Loucy (cell line): ENCODE results near the gene HMX1.

ENCODE experiments used
- H2AFZ ChIP-seq: fragments of 200-600 bp; sonication (generic); 2 replicates; pipeline ENCODE4 v1.6.0; 2016; ENCODE audit warnings: antibody characterized with exemption, mild to moderate bottlenecking, low read length, moderate library complexity
- H3F3A ChIP-seq: fragments of 200-600 bp; 2 replicates; pipeline ENCODE4 v1.6.0; 2016; ENCODE audit warnings: antibody characterized with exemption, low read depth, mild to moderate bottlenecking
- H3K27me3 ChIP-seq: fragments of 200-600 bp; sonication (generic); 2 replicates; pipeline ENCODE4 v1.6.1; 2014; ENCODE audit warnings: low read length, mild to moderate bottlenecking; ENCODE audit not compliant: insufficient read depth, poor library complexity, severe bottlenecking
- H3K36me3 ChIP-seq: fragments of 200-600 bp; sonication (generic); 2 replicates; pipeline ENCODE4 v1.6.1; 2016; ENCODE audit warnings: low read length; ENCODE audit not compliant: insufficient read depth
- H3K4me1 ChIP-seq: fragments of 200-600 bp; sonication (generic); 2 replicates; pipeline ENCODE4 v1.5.1; 2014; ENCODE audit warnings: low read length, mild to moderate bottlenecking; ENCODE audit not compliant: insufficient read depth, poor library complexity, severe bottlenecking
- H3K4me2 ChIP-seq: fragments of 200-600 bp; sonication (generic); 2 replicates; pipeline ENCODE4 v1.6.0; 2014; ENCODE audit warnings: antibody characterized with exemption, low read length, low read depth, mild to moderate bottlenecking; ENCODE audit not compliant: poor library complexity, severe bottlenecking
- H3K4me3 ChIP-seq: fragments of 200-600 bp; sonication (generic); 2 replicates; pipeline ENCODE4 v1.5.1; 2014; ENCODE audit warnings: low read length, mild to moderate bottlenecking, mixed read lengths; ENCODE audit not compliant: poor library complexity, severe bottlenecking
- H3K79me2 ChIP-seq: fragments of 200-600 bp; sonication (generic); 2 replicates; pipeline ENCODE4 v1.6.1; 2014; ENCODE audit warnings: low read length; ENCODE audit not compliant: insufficient read depth
- H3K9ac ChIP-seq: fragments of 200-600 bp; sonication (generic); 2 replicates; pipeline ENCODE4 v1.6.0; 2014; ENCODE audit warnings: mild to moderate bottlenecking, low read depth, low read length, moderate library complexity; ENCODE audit not compliant: poor library complexity, severe bottlenecking
- H3K9me2 ChIP-seq: fragments of 200-600 bp; sonication (generic); replicated peaks from 2 replicates; pipeline ENCODE4 v1.6.1; 2016; ENCODE audit warnings: low read depth, low read length, mixed read lengths
- H3K9me3 ChIP-seq: fragments of 200-600 bp; sonication (generic); 2 replicates; pipeline ENCODE4 v1.6.1; 2014; ENCODE audit warnings: mild to moderate bottlenecking, antibody characterized with exemption, low read length, low read depth; ENCODE audit not compliant: insufficient read depth
- H4K20me1 ChIP-seq: fragments of 200-600 bp; sonication (generic); 2 replicates; pipeline ENCODE4 v1.6.0; 2014; ENCODE audit warnings: antibody characterized with exemption, low read length, mild to moderate bottlenecking; ENCODE audit not compliant: insufficient read depth, poor library complexity, severe bottlenecking
- EZH2phosphoT487 ChIP-seq: fragments of 200-600 bp; IDR thresholded peaks from 2 replicates; pipeline ENCODE4 v1.6.1; 2018; ENCODE audit warnings: antibody characterized with exemption, mild to moderate bottlenecking, moderate library complexity, borderline replicate concordance
- TF ChIP-seq, protein P1 (sequence below): fragments of 200-600 bp; sonication (generic); conservative IDR thresholded peaks from 2 replicates; pipeline ENCODE4 v1.5.1; 2014; ENCODE audit warnings: mild to moderate bottlenecking, antibody characterized with exemption, low read length

The HMX1 gene

DNA sequence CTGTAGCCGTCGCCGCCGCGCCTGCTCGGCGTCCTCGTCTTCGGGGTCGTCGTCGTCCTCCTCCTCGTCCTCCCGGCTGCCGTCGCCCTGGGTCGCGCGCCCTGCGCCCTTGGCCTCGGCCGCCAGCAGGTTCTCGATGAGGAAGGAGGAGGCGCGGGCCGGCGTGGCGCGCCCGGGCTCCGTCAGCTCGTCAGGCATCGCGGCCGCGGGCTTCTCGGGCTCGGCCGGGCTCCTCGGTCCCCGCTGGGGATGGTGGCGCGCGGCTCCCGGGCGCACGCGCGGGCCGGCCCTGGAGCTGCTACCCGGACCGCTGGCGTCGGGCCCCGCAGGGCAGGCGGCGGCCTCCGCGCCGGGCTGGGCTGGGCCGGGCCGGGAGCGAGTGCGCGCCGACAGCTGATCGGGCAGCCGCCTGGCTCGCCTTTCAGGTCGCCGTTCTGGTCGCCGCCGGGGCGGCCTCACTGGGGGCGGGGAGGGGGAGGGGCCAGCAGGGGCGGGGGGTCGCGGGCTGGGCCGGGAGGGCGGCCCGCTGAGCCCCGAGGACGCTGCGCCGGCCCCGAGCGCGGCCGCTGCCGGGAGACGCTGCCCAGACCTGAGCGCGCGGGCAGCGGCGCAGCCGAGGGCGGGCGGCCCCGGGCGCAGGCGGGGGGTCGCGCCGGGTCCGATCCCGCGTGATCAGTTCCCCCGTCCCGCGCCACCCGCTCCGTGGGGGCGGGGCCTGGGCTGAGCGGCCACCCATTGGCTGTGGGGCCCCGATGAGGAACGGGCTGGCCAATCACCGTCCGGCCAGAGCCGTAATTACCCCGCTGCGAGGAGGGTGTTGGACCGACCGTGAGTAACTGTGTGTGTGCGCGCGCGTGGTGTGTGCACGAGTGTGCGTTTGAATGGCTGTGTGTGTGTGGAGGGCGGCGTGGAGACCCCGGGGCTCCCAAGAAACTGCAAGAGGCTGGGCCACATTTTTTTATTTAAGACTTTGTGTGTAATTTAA, at the start of gene HMX1:
Gene HMX1 (minus strand): TSS at position 423 of the 985 bp plus-strand sequence. CDS start 225 bp downstream, at position 198.
- no peak within 1 kb of the TSS for H3K4me2 ChIP-seq
- H3K9me3 ChIP-seq = peaks cover 5% of the 10 kb centered on the region; the same call in 1 of the 2 replicates
- no peaks in the 10 kb centered on the region for H3K27me3 ChIP-seq
- H3K4me1 ChIP-seq = no peaks in the 10 kb centered on the region
- no peak within 1 kb of the TSS for H3K9ac ChIP-seq
- H3K9me2 ChIP-seq = no peaks in the 10 kb centered on the region
- no peaks in the 10 kb centered on the region for H3K36me3 ChIP-seq
- H2AFZ ChIP-seq = no peak within 1 kb of the TSS
- no peaks in the 10 kb centered on the region for H4K20me1 ChIP-seq
- no peak for TF ChIP-seq EZH2phosphoT487
- no peaks in the 10 kb centered on the region for H3K79me2 ChIP-seq
- no peaks in the 10 kb centered on the region for H3F3A ChIP-seq
- no peak within 1 kb of the TSS for H3K4me3 ChIP-seq

DNA sequence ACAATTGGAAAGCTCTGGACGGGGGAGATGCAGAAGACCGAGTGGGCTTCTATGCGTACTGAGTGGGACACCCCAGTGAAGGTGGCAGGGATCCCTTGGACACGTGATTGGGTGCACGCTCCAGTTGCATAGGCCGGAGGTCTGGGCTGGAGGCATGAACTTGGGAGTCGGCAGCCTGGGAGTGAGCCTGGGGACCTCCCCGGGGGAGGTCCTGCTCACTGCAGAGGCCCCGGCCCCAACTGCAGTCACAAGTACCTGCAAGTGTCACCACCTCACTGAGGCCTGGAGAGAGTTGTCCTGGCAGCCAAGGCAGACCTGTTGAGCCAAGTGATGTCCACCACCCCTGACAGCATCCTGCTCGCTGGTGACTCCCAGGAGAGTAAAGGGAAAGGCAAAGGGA, 49.3 kb upstream of the HMX1 start:
- H3K9me3 ChIP-seq = peaks cover 8% of the 10 kb centered on the region; the same call in 1 of the 2 replicates
- H2AFZ ChIP-seq = no peak overlapping the region
- no peaks in the 10 kb centered on the region for H3K36me3 ChIP-seq
- no peaks in the 10 kb centered on the region for H3K27me3 ChIP-seq
- no peaks in the 10 kb centered on the region for H3F3A ChIP-seq
- no peak overlapping the region for H3K4me2 ChIP-seq
- H3K4me3 ChIP-seq = no peak overlapping the region
- no peaks in the 10 kb centered on the region for H3K4me1 ChIP-seq
- H4K20me1 ChIP-seq = no peaks in the 10 kb centered on the region
- no peak overlapping the region for H3K9ac ChIP-seq
- H3K79me2 ChIP-seq = no peaks in the 10 kb centered on the region
- no peaks in the 10 kb centered on the region for H3K9me2 ChIP-seq
- TF ChIP-seq, protein P1, sequence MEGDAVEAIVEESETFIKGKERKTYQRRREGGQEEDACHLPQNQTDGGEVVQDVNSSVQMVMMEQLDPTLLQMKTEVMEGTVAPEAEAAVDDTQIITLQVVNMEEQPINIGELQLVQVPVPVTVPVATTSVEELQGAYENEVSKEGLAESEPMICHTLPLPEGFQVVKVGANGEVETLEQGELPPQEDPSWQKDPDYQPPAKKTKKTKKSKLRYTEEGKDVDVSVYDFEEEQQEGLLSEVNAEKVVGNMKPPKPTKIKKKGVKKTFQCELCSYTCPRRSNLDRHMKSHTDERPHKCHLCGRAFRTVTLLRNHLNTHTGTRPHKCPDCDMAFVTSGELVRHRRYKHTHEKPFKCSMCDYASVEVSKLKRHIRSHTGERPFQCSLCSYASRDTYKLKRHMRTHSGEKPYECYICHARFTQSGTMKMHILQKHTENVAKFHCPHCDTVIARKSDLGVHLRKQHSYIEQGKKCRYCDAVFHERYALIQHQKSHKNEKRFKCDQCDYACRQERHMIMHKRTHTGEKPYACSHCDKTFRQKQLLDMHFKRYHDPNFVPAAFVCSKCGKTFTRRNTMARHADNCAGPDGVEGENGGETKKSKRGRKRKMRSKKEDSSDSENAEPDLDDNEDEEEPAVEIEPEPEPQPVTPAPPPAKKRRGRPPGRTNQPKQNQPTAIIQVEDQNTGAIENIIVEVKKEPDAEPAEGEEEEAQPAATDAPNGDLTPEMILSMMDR = no peak
- TF ChIP-seq EZH2phosphoT487 = no peak

DNA sequence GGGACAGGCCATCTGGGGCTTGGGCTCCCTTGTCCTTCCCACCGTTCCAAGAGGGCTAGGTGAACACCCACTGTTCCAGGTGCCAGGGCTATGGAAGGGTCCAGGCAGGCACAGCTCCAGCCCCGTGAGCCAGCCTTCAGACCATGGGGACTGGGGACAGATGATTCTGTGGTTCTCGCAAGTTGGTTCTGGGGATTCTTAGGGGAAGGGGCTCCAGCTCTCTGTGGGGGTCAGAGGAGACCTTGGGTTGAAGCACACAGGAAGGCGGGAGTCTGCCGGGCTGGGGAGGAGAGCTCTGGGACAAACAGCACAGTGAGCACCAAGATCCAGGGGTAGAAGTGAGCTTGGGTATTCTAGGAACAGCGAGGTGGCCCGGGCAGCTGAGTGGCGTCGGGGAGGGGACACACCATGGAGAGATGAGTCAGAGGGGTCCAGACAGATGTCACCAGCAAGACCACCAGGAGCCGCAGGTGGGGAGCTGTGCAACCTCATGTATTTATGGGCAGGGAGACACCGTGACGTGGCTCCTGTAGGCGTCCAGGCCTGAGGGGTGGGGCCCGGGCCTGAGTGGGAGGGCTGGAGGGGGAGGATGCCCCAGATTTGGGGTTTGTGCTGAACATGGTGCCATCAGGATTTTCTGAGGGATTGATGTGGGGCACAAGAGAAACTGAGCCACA, 48.8 kb upstream of the HMX1 start:
- H3K79me2 ChIP-seq = no peaks in the 10 kb centered on the region
- H3K4me2 ChIP-seq = no peak overlapping the region
- no peaks in the 10 kb centered on the region for H4K20me1 ChIP-seq
- no peaks in the 10 kb centered on the region for H3F3A ChIP-seq
- TF ChIP-seq, protein P1 = no peak
- no peak for TF ChIP-seq EZH2phosphoT487
- H3K4me1 ChIP-seq = no peaks in the 10 kb centered on the region
- no peaks in the 10 kb centered on the region for H3K9me2 ChIP-seq
- H3K9ac ChIP-seq = no peak overlapping the region
- H3K4me3 ChIP-seq = no peak overlapping the region
- H3K9me3 ChIP-seq = peaks cover 8% of the 10 kb centered on the region; the same call in 1 of the 2 replicates
- H2AFZ ChIP-seq = no peak overlapping the region
- no peaks in the 10 kb centered on the region for H3K27me3 ChIP-seq
- no peaks in the 10 kb centered on the region for H3K36me3 ChIP-seq
